ENCODE data around the gene MAP7D3.

The MAP7D3 gene

GRCh38 chrX:136198010-136198409, 53.2 kb downstream of the MAP7D3 start (continued):
- TF ChIP-seq ZNF155 (tag by site-specific recombination; IDR thresholded peaks at IDR 0.05) (no peak), KLF17 (tag by site-specific recombination; IDR thresholded peaks at IDR 0.05) (no peak), ZNF140 (tag by site-specific recombination; IDR thresholded peaks at IDR 0.05) (no peak), ZNF792 (tag by site-specific recombination; IDR thresholded peaks at IDR 0.05) (no peak), ZNF521 (tag by site-specific recombination; IDR thresholded peaks at IDR 0.05) (no peak), PRDM1 (tag by site-specific recombination; IDR thresholded peaks at IDR 0.05) (no peak)

GRCh38 chrX:136196691-136197155, 54.5 kb downstream of the MAP7D3 start:
- Histone ChIP-seq H3K9me3 (ENCODE audit: control insufficient read depth, insufficient read depth, low read depth, low read length) (no peaks in the 10 kb centered on the region), H3K4me1 (ENCODE audit: control insufficient read depth, insufficient read depth, low read length) (no peaks in the 10 kb centered on the region), H3K36me3 (ENCODE audit: control insufficient read depth in 2 of 2, insufficient read depth in 1 of 2, low read length in 2 of 2) (no peaks in the 10 kb centered on the region), H3K4me3 (ENCODE audit: low read depth, low read length) (no peak overlapping the region), H3K27ac (ENCODE audit: extremely low read depth, low read depth, low read length) (no peak overlapping the region)
- ChIA-PET CTCF (interaction anchor here (1.0 to 2.1 kb wide), 2 partner anchors 9 to 168 kb away, joined by 3 to 10 read pairs; no protein-coding TSS in a partner anchor), POLR2A (interaction anchor here (0.5 to 0.9 kb wide), 2 partner anchors 19 to 166 kb away, joined by 3 read pairs; no protein-coding TSS in a partner anchor)
- TF ChIP-seq ZNF792 (tag by site-specific recombination; IDR thresholded peaks at IDR 0.05) (no peak), FEZF1 (tag by site-specific recombination; IDR thresholded peaks at IDR 0.05) (no peak), PRDM1 (tag by site-specific recombination; IDR thresholded peaks at IDR 0.05) (no peak), ZFP3 (tag by site-specific recombination; IDR thresholded peaks at IDR 0.05; ENCODE audit: low read depth) (no peak), SP3 (tag by site-specific recombination; IDR thresholded peaks at IDR 0.05) (no peak), ZNF785 (tag by site-specific recombination; IDR thresholded peaks at IDR 0.05) (no peak), ZNF529 (tag by site-specific recombination; IDR thresholded peaks at IDR 0.05; ENCODE audit: insufficient replicate concordance) (no peak), ZNF473 (tag by site-specific recombination; IDR thresholded peaks at IDR 0.05) (no peak), ZNF501 (tag by site-specific recombination; IDR thresholded peaks at IDR 0.05) (no peak), RBAK (tag by site-specific recombination; IDR thresholded peaks at IDR 0.05) (no peak), SCRT1 (tag by site-specific recombination; IDR thresholded peaks at IDR 0.05; ENCODE audit: borderline replicate concordance) (no peak), KLF16 (tag by site-specific recombination; IDR thresholded peaks at IDR 0.05) (no peak), ZNF707 (tag by site-specific recombination; IDR thresholded peaks at IDR 0.05) (no peak), ZNF449 (tag by site-specific recombination; IDR thresholded peaks at IDR 0.05) (no peak), ZNF629 (tag by site-specific recombination; IDR thresholded peaks at IDR 0.05) (no peak), HOXC10 (CRISPR knock-in tag; IDR thresholded peaks at IDR 0.05) (no peak), ZNF488 (tag by site-specific recombination; IDR thresholded peaks at IDR 0.05) (no peak), ZNF571 (tag by site-specific recombination; IDR thresholded peaks at IDR 0.05) (no peak), ZNF561 (tag by site-specific recombination; IDR thresholded peaks at IDR 0.05; ENCODE audit: borderline replicate concordance) (no peak), ZNF639 (tag by site-specific recombination; IDR thresholded peaks at IDR 0.05) (no peak)

All from HEK293 (cell line).